Activated T-cell treated with anti-CD3 and anti-CD28 coated beads, Interleukin-2, amount 50 U/mL, for 1 hour (primary cell): ENCODE measurements around the gene ZCCHC2.

Source experiments
- DNase-seq: peaks from one replicate; pipeline ENCODE4 v3.0.0-alpha.2; 2020

Gene ZCCHC2

DNA sequence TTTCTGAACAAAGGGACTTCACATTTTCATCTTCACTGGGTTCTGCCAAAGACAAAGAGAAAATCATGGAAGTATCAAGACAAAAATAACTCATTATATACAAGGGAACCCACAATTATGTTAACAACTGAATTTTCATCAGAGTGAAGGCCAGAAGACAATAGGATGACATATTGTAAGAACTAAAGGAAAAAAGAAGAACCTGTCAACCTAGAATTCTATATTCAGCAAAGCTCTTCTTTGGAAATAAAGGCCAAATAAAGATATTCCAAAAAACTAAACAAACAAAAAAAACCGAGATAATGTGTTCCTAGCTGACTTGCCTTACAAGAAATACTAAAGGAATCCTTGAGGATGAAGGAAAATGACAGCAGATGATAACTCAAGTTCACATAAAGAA lies 10.3 kb upstream of the ZCCHC2 start:
- DNase-seq: no peak

GRCh38 chr18:62512996-62513395 lies 9.8 kb upstream of the ZCCHC2 start:
- no peak for DNase-seq

DNA sequence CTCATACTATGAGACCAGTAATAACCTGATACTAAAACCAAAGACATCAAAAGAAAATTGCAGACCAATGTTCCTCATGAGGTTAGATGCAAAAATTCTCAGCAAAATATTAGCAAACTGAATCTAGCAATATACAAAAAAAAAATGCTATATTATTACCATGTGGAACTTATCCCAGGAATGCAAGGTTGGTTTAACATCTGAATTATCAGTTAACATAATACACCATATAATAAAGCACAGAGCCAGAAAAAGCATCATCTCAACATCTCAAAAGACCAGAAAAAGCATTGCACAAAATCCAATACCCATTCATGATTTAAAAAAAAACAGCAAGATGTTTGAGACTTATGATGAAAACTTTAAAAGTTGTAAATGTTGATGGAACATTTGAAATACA lies 8.3 kb upstream of the ZCCHC2 start:
- no peak for DNase-seq

- no peak for DNase-seq
Observed at GRCh38 chr18:62516242-62516641, 6.6 kb upstream of the ZCCHC2 start.

- no peak for DNase-seq
Observed at GRCh38 chr18:62518460-62519375, 4.1 kb upstream of the ZCCHC2 start.

DNA sequence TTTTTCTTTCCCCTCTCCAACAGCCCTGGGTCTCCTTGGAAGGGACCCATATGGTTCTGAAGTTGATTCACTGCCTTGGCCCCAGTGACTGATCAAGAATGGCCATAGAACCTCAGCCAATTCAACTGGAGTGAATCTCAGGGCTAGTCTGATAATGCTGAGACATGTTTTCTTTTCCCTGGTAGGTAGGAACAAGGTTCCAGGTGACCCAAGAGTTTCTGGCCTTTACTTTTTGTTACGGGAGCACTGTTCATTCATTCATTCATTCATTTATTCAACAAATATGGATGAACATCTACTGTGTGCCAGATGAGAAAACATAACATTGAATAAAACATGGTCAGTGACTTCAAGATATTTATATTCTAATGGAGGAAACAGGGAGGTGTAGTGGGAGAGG lies 3.1 kb upstream of the ZCCHC2 start:
- no peak for DNase-seq

DNA sequence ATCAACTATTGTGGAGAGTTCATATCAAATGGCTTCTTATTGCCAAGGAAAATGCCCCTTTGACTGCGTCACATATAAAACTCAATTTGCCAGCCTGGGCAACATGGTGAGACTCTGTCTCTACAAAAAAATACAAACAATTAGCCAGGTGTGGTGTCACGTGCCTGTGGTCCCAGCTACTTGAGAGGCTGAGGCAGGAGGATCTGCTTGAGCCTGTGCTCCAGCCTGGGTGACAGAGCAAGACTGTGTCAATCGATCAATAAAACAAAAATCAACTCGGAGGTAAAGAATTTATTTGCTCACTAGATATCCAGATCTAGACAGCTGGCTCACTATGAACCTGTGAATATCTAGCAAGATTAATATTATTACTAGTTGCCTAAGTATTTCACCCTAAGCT lies 1.7 kb upstream of the ZCCHC2 start:
- no peak for DNase-seq

DNA sequence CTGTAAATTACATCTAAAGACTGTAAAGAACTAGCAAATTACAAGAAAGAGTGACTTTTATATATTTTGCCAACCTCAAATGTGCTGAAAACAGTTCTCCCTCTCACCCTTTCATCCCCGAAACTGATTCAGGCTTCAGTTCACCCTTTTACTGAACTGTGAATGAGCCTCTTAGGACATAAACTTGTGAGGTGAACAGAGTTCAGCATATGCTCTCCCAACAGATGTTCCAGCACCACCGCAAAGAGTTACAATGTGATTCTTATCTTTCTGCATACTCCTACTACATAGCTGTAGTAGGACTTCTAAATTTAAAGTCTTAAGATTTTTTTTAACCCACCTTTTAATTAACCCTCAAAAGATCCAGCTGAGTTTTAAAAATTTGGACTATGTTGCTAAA lies 1.2 kb upstream of the ZCCHC2 start:
- DNase-seq: no peak

GRCh38 chr18:62522178-62522503 lies 684 bp upstream of the ZCCHC2 start:
- no peak for DNase-seq

- no peak for DNase-seq
Observed at GRCh38 chr18:62523255-62523588, 397 bp downstream of the ZCCHC2 start.

DNA sequence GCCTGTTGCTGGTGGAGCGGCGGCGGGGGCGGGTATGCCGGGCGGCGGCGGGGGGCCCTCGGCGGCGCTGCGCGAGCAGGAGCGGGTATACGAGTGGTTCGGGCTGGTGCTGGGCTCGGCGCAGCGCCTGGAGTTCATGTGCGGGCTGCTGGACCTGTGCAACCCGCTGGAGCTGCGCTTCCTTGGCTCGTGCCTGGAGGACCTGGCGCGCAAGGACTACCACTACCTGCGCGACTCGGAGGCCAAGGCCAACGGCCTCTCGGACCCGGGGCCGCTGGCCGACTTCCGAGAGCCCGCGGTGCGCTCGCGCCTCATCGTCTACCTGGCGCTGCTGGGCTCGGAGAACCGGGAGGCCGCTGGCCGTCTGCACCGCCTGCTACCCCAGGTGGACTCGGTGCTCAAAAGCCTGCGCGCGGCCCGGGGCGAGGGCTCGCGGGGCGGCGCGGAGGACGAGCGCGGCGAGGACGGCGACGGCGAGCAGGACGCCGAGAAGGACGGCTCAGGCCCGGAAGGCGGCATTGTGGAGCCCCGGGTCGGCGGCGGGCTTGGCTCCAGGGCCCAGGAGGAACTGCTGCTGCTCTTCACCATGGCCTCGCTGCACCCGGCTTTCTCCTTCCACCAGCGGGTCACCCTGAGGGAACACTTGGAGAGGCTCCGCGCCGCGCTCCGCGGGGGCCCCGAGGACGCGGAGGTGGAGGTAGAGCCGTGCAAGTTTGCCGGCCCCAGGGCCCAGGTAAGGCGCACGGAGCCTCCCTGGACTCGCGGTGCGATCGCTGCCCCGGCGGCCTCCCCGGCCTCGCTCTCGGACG lies 1.0 kb downstream of the ZCCHC2 start:
- peak; percentile 64 for DNase-seq

DNA sequence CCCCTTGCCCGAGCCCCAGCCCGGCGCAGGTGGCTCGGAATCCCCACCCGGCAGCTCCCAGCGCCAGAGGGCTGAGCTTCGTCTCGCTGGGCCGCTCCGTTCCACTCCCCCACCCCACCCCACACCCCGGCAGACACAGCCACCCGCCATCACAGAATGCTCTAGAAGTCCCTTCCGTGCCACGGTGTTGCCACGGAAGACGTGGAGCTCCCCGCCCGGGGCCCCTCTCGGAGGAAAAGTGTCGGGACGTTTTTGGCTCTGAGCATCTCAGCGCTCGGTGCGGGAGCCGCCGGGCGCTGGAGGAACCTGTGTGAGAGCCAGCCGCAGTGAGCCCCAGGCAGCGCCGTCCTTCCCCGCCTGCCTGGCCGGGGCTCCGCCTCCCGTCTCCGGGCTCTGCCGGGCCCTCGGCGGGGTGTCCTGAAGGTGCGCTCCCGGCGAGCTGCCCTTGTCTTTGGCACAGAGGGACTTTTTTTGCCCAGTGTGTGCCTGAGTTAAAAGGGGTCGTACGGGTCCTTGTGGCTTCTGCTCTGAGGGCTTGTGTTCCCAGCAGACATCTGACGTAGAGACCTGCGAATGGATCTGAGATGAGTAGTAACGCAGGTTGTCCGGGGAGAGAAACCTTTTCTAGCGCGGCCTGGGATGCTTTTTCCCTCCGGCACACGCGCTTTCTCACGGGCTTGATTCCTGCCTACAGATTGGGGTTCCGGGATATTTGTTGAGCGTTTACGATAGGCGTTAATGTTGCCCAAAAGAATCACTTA lies 1.8 kb downstream of the ZCCHC2 start:
- DNase-seq: peak; percentile 78

GRCh38 chr18:62525608-62526007 lies 2.8 kb downstream of the ZCCHC2 start:
- no peak for DNase-seq

DNA sequence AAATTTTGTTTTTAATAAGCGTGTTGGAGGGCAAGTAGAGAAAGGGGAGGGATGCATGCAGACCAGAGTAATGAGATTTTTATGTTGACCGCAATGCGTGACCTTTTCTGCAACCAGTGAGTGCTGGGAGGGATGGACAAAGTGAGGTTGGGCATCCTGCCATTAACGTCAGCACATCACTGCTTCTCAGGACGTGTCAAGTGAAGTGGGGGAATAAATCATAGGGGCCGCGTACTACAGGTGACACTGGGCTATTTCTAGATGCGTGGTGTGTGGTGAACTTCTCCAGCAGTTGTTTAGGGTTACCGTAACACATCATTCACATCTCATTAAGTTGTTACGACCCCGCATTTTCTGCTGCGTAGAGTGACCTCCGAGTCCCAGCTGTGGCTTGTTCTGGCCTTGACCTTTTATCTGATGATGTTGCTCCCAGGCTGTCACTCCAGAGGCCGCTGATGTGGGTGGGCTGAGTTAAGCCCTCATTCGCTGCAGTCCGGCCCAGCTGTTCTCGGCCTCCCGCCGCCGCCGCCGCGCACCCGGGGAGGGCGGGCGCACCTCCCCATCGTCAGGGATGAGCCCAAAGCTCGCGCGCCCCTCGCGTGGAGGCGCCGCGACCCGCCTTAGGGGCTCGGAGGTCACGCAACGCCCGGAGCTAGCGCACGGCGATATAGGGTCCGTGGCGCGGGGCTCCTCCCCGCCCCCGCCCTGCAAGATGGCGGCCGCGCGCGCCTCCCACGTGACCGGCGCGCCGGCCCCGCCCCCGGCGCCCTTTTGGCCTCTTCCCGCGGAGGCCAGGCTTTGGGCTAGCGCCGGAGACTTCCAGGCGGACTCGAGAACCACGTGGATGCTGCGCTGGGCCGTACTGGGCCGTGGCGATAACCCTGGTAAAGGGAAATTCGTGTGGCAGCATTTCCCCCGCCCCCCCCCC lies 3.5 kb downstream of the ZCCHC2 start:
- peak; percentile 76 for DNase-seq

DNA sequence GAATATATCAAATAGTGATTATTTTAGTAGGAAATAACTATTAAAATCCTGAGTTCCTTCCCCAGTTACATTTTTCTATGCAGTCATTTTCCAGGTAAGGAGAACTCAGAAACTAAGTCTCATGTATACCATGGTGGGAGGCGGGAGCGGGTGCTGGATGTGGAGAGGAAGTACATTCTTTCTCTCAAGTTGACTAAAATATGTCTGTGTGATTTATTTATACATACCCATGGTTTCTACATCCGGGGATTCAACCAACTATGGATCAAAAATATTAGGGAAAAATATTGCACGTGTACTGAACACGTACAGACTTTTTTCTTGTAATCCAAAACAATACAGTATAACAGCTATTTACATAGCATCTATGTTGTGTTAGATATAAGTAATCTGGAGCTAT lies 6.8 kb downstream of the ZCCHC2 start:
- no peak for DNase-seq

DNA sequence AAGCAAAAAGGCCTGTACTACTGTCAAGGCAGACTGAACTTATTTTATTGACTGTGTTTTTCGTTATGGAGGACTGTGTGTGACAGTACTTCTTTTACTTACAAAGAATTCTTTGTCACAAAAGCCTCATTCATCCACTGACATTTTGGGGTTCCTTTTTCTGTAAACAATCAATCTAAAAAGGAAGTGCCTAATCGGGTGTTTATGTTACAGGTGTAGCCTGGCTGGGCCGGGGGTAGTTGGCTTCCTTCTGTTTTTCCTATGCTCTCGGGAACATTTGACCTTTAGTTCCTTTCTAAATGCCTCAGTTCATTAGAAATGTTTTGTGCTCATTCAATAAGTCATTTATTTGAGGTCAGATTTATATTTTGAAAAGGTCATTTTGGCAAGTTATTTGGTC lies 8.3 kb downstream of the ZCCHC2 start:
- no peak for DNase-seq

DNA sequence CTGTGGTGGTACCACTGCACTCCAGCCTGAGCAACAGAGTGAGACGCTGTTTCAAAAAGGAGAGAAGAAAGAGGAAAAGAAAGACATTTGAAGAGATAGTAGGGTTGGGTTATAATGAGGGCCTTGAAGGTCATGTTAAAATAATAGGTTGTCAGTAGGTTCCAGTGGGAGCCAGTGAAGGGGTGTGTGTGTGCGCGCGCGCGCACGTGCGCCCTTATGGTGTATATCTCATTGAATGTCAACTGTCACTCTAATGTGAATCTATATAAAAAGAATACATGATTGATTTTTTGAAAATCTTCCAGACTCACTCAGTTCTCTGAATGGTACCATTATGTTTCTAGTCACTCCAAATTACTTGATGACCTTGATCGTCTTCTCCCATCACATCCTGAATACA lies 9.1 kb downstream of the ZCCHC2 start:
- no peak for DNase-seq

DNA sequence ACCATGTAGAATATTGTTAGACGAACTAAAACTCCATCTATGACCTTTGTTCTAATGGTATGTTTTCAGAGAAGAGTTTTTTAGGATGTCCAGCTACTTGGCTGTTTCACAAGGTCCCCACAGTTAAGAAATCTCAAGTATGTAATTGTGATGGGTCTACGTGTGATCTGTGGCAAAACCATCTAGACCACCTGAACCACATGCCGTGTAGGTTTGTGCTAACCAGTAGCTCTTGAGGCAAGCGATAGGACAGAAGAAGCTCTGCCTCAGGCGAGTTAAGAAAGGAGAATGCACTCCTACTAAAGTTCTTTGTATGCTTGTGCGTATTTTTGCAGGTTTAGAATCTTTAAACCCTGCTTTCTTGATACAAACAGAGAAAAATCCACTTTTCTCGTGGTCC lies 13.2 kb downstream of the ZCCHC2 start:
- DNase-seq: no peak

DNA sequence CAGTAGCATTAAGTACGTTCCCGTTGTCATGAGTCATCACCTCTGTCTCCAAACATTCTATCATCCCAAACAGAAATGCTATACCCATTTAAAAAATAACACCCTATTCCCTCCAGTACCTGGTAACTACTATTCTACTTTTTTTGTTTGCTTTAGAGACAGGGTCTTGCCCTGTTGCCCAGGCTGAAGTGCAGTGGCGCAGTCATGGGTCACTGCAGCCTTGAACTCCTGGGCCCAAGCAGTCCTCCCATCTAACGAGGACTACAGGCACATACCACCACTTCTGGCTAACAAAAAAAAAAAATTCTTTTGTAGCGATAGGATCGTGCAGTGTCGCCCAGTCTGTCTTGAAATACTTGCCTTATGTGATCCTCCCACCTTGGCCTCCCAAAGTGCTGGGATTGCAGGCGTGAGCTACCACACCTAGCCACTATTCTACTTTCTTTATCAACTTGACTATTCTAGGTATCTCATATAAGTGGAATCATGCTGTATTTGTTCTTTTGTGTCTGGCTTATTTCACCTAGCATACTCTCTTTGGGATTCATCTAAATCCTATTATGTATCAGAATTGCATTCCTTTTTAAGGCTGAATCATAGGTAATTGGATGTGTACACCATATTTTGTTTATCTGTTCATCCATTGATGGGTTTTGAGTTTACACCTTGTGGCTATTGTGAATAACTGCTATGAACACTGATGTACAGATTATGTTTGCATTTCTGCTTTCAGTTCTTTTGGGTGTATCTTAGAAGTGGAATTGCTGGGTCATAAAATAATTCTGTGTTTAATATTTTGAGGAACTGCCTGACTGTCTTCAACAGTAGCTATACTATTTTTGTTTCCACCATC lies 14.4 kb downstream of the ZCCHC2 start:
- no peak for DNase-seq

GRCh38 chr18:62537946-62538345 lies 15.1 kb downstream of the ZCCHC2 start:
- DNase-seq: no peak

GRCh38 chr18:62538881-62539280 lies 16.1 kb downstream of the ZCCHC2 start:
- no peak for DNase-seq
